Astrocyte of the cerebellum (primary cell): ENCODE results near the gene RALGPS1.
A peak's percentile ranks its signal among the peaks of the same experiment; 100 is the strongest.

Experiments
- DNase-seq: peaks from one replicate; pipeline ENCODE4 v3.0.0-alpha.2; 2011; ENCODE audit warnings: low read depth
- H3K4me3 ChIP-seq: 2 replicates; pipeline ENCODE4 v1.5.1; 2011; ENCODE audit warnings: mild to moderate bottlenecking, low read depth, low read length, moderate library complexity
- CTCF ChIP-seq: IDR thresholded peaks from 2 replicates; pipeline ENCODE4 v1.5.1; 2012; ENCODE audit warnings: low read length, low read depth, moderate library complexity, mild to moderate bottlenecking; ENCODE audit errors: missing control alignments
- in situ Hi-C: cut with HindIII; loops from 2 replicates; pipeline ENCODE4 v1.10.0; 2017; ENCODE audit warnings: low sequenced_read_pairs

Gene RALGPS1

GRCh38 chr9:126885131-126885641 is 29.4 kb upstream of the RALGPS1 start:
- in situ Hi-C loops: no loop called here
- H3K4me3 ChIP-seq: no peak overlapping the region
- TF ChIP-seq CTCF: no peak
- no peak for DNase-seq

- no peak for TF ChIP-seq CTCF
- in situ Hi-C loops: no loop called here
- DNase-seq: no peak
- H3K4me3 ChIP-seq: no peak overlapping the region
These were observed 28.4 kb upstream of the RALGPS1 start for GRCh38 chr9:126886034-126886822.

GRCh38 chr9:126886897-126887296 is 27.7 kb upstream of the RALGPS1 start:
- no peak overlapping the region for H3K4me3 ChIP-seq
- in situ Hi-C loops: no loop called here
- no peak for TF ChIP-seq CTCF
- no peak for DNase-seq

- H3K4me3 ChIP-seq: no peak overlapping the region
- DNase-seq: no peak
- in situ Hi-C loops: no loop called here
- no peak for TF ChIP-seq CTCF
These were observed 22.9 kb upstream of the RALGPS1 start for GRCh38 chr9:126891676-126892075.

- no peak overlapping the region for H3K4me3 ChIP-seq
- in situ Hi-C loops: no loop called here
- no peak for DNase-seq
- peak; percentile 18 for TF ChIP-seq CTCF
These were observed 21.5 kb upstream of the RALGPS1 start for GRCh38 chr9:126893079-126893478.

GRCh38 chr9:126894052-126894603 is 20.5 kb upstream of the RALGPS1 start:
- in situ Hi-C loops: no loop called here
- no peak for TF ChIP-seq CTCF
- H3K4me3 ChIP-seq: no peak overlapping the region
- no peak for DNase-seq
